Effector CD8-positive, alpha-beta T cell (primary cell): ENCODE results near the gene SCART1.
"Not testable (repeated sequence)": the region's sequence is repeated elsewhere in the genome, so short reads cannot be mapped to it uniquely, and the experiment has no call there.

Experiments
- DNase-seq: peaks from one replicate; lab custom pipeline; 2025; lab: John Stamatoyannopoulos, UW

SCART1 gene

GRCh38 chr10:133432789-133433188 is 21.0 kb upstream of the SCART1 start:
- not testable (repeated sequence) for DNase-seq

GRCh38 chr10:133438711-133439273 is 15.0 kb upstream of the SCART1 start:
- no peak for DNase-seq

GRCh38 chr10:133439517-133440461 is 14.0 kb upstream of the SCART1 start:
- no peak for DNase-seq

- no peak for DNase-seq
Measured at GRCh38 chr10:133440633-133441285, 13.0 kb upstream of the SCART1 start.

- DNase-seq: not testable (repeated sequence)
Measured at GRCh38 chr10:133441356-133441755, 12.4 kb upstream of the SCART1 start.

- DNase-seq: no peak
Measured at GRCh38 chr10:133441780-133442179, 12.0 kb upstream of the SCART1 start.

GRCh38 chr10:133442191-133442966 is 11.4 kb upstream of the SCART1 start:
- no peak for DNase-seq

- DNase-seq: no peak
Measured at GRCh38 chr10:133442967-133443924, 10.5 kb upstream of the SCART1 start.

- no peak for DNase-seq
Measured at GRCh38 chr10:133444342-133445267, 9.1 kb upstream of the SCART1 start.

- no peak for DNase-seq
Measured at GRCh38 chr10:133445268-133445732, 8.4 kb upstream of the SCART1 start.

- no peak for DNase-seq
Measured at GRCh38 chr10:133445751-133446708, 7.7 kb upstream of the SCART1 start.

GRCh38 chr10:133446979-133447378 is 6.8 kb upstream of the SCART1 start:
- DNase-seq: no peak

GRCh38 chr10:133448120-133448519 is 5.6 kb upstream of the SCART1 start:
- no peak for DNase-seq

- DNase-seq: no peak
Measured at GRCh38 chr10:133451346-133451745, 2.4 kb upstream of the SCART1 start.

- DNase-seq: no peak
Measured at GRCh38 chr10:133452453-133452852, 1.3 kb upstream of the SCART1 start.

- no peak for DNase-seq
Measured at GRCh38 chr10:133454204-133454893, 604 bp downstream of the SCART1 start.

- no peak for DNase-seq
Measured at GRCh38 chr10:133455196-133455595, 1.5 kb downstream of the SCART1 start.

- DNase-seq: no peak
Measured at GRCh38 chr10:133455611-133456031, 1.9 kb downstream of the SCART1 start.
